Left renal pelvis (tissue), 4 donors: ENCODE measurements around the gene LDB2. TPM values are rescaled to one million over a fixed set of nuclear protein-coding genes. Genes with fewer than 3 reads are reported as not detected.

Experiments used
- DNase-seq, 4 donors: peaks; one replicate each; pipeline ENCODE4 v3.0.0-alpha.2; 2013; ENCODE audit warnings: low read depth in 4 of 4, low spot score in 3 of 4
- polyA plus RNA-seq, 4 donors: library from polyadenylated mRNA; unstranded; fragments of 120-200 nt; gene quantifications; one replicate each; pipeline ENCODE4 v1.2.1, GENCODE V29; 2013; ENCODE audit not compliant: insufficient read length in 4 of 4

LDB2 gene
- polyA plus RNA-seq, 4 donors: 83.1 to 249 (median 108) TPM

DNA sequence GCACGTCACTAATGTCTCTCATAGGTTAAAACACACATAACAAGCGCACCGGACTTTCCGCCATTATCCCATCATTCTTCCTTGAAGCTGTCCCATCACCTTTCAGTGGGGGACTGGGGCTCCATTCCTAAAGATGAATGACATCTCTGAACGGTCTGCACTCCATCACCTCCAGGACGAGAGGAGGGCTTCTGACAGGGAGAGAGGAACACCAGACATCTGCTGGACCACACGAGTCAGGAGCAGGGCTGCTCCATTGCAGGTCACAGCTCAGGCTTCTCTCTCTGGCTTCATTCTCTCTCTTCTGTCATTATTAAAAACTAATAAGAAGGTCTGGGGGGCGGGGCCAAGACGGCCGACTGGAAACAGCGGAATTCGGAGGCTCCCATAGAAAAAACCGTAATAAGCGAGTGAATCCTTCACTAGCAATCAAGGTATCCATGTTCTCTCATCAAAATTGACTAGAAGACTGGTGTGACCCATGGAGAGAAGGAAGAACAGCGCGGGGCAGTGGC lies 289.8 kb downstream of the LDB2 start:
- no peak for DNase-seq

DNA sequence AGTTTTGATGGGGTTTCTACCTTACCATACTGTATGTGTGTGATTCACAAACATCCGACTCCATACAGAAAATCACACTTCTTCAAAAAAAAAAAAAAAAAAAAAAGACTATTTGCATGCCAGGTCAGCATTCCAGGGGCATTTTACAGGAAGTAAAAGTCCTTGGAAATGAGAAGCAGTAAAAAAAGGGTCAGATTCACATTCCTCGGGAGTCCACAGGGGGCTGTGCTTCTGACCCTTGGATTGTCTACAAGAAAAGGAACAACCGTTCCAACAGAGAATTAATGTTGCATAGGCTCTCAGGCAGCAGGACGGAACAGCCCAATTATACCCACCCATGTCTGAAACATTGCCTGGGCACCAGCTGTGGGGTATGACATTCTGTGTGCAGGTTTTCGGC lies 290.3 kb downstream of the LDB2 start:
- no peak for DNase-seq

DNA sequence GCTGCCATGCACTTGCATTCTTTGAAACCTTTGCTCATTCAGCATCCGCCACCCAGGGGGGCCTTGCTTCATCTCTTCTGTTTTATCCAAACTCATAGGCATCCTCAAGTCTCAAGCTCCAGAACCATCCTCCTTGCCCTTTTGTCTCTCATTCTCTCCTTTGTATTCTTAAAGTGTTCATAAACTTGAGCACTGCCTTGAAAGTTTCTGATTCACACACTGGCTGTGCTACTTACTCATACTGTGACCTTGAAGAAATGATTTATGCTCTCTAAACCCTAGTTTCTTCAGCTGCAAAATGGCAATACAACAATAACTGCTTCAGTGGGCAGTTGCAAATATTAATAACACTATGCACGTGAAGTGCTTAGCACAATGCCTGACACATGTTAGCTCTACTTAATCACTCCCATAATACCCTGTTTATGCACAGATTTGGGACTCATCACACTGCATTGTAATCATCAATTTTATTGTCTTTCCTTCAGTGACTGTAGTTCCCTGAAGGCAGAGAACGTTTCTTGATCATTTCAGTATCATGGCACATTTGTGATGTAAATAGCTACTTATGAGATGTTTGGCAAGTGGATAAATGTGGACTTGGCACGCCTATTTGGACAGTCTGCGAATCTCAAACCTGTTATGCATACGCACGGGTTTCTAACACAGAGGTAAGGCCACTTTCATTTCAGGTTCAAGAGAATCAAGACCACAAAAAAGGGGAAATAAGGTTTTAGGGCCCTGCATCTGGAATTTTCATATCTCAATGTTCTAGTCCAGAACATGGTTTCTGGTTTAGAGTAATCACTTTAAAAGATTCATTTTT lies 291.0 kb downstream of the LDB2 start:
- DNase-seq: no peak

DNA sequence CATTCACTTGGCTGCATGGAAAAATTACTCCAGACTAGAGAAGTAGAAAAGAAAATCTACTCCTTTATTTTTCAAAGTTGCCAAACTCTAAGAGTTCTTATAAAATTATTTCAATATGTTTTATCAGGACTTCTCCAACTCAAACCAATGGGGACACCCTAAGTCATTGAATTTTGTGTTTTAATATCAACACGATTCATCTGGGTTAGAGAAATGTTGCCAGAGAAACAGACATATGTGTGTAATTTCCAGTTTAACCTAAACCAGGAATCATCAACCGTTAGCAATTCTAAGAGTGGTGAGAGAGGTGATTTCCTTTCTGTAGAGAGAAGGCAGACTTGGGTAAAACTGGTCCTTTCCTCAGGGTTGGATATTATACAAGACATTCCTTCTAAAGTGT lies 291.8 kb downstream of the LDB2 start:
- DNase-seq: no peak

DNA sequence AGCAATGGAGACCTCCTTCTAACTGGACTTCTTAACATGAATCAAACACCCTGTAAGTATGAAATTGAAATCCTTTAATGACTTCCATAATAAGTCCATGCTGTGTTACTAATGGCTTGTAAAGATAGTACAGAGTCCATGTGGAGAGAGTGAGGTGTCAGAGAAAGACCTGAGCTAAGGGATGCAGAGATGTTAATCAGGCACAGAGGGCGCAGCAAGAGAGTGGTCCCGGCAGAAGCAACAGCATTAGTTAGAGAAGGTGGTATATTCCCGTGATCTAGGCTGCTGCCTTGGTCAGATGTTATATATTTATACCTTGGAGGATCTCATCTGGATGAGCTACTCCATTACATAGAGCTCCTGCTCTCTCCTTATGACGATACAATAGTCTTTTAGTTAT lies 295.3 kb downstream of the LDB2 start:
- no peak for DNase-seq

DNA sequence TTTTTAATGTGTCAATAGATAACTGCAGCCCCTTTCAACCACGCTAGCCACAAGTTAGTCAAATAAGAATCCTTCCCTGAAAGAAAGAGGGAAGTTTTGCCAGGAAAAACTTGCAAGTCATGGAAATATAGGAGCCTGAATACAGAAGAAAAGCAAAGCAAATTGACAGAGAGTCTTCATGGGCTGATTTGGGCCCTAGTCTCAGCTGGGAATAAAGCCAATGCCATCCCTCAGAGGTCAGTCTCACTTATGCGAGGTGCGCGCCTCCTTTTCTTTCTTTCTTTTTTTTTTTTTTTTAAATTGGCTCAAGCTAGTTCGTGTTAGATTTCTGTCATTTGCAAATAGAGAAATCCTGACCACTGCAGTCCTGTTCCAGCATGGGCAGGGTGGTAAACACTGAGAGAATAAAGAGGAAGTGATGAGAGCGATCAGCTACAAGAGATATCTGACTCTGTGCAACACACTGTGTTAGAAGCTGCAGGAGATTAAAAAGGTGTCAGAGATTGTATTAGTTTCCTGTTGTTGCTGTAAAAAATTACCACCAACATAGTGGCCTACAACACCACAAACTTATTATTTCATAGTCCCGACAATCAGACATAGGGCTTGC lies 299.7 kb downstream of the LDB2 start:
- DNase-seq: no peak

DNA sequence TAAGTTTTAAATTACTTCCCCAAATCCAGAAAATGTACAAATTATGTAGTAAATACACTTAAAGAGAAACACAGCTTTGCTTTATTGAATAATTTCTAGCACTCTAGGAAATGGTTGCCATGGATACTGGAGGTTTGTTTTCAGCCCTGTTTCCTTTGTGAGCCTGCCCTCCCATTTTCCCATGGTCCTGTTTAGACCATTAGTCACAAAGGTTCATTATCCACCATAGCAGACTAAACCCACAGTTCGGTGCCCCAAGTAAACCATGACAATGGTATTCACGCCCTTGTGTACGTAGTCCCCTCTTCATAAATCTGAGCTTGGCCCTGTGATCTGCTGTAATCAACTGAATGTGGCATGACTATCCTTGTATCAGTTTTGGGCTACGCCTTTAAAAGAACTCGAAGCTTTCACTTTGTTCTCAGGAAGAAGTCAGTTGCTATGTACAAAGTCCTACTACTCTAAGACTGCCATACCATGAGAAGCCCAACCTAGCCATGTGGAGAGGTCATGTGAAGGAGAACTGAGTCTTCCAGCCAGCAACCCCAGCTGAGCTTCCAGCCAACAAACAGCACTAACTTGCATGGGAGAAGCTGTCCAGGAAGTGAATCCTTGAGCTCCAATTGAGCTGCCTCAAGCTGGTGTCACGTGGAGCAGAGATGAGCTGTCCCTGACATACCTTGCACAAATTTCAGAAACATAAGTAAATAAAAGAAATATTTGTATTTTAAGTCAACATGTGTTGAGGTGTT lies 300.4 kb downstream of the LDB2 start:
- DNase-seq: no peak

DNA sequence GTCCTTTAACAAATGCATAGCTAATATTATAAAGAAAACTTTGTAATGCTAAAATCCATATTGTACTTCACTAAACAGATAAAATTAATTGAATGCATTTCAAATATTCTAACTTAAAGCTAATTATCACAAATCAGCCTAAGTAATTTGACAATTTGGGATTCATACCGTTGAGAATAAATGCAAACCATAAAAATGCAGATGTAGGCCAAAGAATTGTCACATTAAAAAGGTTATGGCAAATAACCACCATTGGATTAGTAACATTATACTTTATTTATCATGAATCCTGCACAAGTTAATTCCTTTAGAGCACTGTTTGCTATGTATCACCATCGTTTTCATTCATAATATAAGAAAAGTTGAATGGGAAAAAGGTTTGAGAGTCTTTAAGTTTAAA lies 301.0 kb downstream of the LDB2 start:
- no peak for DNase-seq

DNA sequence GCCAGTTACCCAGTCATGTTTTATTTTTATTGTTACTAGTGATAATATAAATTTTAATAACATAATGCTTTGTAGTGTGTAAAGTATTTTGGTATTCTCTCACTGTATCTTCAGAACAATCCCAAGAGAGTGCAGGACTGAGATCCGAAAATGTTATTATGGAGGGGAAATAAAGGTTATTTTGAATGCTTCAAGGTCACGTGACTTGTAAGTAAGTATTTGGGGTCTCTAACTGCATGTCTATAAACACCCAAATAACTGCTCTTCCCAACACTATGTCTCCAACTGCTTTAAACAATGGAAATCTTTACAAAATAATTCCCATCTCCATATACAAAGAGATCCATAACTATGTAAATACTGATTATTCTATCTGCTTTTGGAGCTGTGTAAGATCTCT lies 302.2 kb downstream of the LDB2 start:
- DNase-seq: no peak

DNA sequence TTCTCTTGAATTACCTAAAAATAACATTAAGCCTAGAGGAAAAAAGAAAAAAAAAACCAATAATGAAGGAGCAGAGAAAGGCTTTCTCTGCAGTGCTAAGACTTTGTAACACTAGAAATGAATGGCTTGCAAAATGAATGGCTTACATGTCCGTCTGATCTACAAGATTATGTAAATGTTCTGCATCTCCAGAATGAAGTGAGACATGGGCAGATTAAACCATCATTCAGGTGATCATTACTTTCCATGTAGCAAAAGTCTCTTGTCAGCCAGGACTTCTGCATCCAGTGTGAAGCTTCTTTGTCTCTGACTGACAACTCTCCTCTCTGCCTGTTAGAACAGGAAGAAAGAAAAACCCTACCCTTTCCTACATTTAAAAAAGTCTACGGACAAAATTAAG lies 304.3 kb downstream of the LDB2 start:
- DNase-seq: no peak

DNA sequence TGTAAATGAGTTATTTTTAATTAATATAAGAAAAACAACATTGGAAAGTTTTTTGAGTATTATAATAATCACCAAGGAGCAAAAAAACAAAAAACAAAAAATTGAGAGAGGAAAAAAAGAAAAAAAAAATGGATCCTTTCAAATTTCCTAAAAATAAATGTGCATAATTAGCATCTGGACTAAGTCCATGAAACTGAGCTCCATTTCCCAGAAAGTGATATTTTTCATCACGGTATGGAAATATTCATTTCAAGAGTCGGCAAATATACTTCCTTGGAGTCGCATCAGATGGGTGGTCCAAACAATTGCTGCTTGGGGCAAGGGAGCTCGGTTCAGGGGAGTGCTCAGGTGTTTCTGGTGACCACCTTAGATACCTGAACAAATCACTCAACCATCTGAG lies 305.1 kb downstream of the LDB2 start:
- no peak for DNase-seq

DNA sequence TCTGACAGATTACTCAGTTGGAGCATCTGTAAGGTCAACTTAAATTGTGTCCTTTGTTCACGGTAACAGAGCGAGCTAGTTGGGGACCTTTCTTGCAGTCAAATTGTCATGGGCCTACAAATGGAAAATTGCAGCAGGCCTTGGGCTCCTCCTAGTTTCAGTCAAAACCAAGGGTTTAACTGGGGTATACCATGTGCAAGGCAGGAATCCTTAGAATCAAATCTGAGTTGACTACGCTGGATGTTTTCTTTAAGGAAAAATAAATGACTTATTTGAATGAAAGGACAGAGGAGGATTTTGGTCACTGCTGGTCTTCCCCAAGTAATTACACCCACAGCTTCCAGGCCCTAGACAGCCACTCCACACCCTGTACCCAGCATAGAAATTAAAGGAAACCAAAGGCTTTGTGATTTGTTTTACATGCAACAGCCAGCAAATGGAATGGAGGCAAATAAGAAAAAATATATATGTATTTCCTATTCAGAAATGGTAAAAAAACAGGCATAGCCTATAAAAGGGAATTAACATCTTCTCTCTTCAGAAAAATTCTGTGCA lies 307.1 kb downstream of the LDB2 start:
- no peak for DNase-seq

DNA sequence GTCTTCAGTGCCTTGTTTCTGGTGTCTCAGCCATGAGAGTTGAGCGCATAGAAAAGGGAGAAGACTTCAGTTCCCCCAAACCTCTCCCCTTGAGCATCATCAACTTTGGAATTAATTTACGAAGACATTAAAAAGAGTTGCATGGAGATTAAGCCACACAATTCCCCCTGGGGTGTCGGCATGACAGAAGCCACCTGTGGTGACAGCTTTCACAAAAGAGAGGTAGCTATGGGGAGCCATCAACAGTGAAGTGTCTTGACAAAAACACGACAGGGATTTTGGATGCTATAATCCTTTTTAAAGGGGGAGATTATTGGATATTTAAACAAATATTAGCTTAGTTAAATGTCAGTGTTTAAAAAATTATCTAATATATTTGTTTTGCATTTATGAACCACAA lies 307.6 kb downstream of the LDB2 start:
- DNase-seq: no peak

DNA sequence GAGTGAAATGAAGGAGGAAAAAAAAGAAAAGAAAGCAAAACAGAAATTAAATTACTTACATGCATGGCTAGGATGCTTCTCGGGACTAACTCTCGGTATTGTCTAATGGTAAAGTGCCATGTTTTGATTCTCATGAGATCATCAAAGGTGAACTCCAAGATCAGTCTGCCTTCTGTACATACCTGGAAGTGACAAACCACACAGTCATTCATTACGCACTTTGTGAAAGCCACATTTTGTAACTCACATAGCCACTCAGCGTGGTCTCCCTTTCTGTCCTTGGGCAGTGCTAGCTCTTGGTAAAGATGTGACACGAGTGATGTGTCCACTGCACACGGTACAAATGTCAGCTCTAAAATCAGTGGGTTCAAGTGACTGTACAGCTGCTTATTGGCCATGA lies 309.8 kb downstream of the LDB2 start:
- no peak for DNase-seq

DNA sequence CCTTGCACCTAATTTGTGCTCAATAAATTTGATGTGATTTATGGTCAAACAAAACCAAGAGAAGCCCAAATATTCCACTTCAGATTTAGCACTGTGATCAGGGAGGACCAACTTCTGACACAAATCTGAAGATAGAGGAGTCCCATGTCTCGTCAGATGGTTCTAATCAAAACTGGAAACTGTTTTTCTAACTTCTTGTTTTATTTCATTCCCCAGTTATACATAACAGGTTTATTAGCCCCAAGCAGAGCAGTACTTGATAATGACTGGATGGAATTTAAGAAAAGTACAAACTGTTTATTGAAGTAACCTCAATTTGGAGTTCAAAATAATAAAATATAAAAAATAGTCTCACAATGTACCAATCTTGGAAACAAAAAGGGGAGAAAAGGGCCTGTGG lies 310.3 kb downstream of the LDB2 start:
- no peak for DNase-seq

DNA sequence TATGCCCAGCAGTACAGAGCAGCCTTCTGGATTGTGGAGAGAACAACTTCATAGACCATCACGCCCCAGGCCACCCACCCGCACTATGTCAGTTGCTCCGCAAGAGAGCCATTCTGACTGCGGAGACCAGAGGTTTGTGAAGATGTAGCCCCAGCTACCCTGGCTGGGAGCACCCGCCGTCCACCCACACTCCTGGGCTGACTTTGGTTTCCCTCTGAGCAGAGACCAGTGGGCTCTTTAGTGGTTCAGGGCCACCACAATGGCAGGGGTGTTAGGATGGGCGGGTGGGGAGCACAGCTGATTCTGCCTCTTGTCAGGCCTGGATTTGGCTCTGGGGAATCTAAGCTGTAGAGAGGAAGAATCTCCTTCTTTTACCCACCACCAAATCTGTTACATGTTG lies 313.4 kb downstream of the LDB2 start:
- no peak for DNase-seq

DNA sequence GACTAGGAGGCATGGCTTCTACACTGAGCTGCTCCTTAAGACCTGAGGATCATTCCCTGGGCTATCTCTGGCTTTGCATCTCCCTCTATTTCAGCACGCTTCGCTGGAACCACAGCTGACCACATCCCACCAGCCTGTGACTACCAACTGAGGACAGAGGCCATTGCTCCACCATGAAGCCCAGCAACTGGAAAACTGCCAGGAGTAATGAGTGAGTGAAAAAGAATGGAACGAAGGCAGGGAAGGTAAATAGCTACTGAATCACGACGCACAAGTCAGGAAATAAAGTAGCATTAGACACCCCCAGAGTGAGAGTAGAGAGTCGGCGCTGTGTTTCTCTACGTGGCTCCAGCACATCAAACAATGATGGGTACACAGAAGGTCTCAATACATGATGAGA lies 314.7 kb downstream of the LDB2 start:
- DNase-seq: no peak

DNA sequence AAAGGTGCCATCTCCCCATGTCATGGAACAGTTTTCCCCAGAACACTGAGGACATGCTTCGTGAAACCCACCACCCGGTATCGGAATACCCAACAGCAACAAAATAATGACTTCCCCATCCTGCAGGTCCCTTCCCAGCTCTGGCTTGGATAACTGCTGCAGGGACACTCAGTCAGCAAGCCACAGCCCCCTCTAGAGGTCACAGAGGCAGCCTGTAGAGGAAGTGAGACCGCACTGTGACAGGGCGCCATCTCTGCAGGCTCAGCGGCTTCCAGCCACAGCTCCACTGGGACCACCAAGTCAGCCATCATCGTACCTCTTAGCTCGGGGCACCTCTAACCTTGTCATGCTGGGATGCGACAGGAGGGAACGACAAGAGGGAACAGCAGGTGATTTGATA lies 315.9 kb downstream of the LDB2 start:
- no peak for DNase-seq

DNA sequence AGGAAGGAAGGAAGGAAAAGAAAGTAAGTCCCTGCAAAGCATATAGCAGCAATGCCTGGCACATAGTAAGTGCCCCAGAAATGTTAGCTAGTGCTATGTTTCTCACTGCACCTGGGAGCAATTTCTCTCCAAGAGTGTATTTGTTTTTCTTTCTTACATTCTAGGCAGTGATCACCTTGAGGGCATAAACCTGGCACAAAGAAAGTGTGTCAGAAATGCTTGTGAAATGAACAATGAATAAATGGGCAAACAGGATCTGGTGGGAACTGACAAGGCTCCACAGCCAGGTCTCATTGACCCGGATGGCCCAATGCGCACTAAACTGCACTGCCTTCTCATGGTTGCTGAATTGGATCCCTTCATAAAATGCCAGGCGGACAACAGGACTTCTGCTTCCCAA lies 316.4 kb downstream of the LDB2 start:
- DNase-seq: no peak

DNA sequence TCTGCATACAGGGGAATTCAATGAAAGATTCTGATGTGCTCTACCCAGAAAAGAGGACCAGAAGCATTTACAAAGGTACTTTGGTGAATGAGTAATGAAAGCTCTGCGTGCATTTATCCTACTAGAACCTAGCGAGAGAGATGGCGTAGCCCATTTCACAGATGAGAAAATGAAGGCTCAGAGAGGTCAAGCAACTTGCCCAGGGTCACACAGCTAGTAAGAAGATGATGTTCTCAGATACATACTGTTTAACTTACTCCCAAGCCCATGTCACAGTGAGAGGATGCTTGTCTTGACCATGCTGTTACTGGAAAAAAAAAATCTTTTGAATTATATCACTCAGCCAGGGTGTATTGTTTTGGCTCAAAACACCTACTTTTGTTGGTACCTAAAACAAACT lies 317.3 kb downstream of the LDB2 start:
- DNase-seq: no peak

DNA sequence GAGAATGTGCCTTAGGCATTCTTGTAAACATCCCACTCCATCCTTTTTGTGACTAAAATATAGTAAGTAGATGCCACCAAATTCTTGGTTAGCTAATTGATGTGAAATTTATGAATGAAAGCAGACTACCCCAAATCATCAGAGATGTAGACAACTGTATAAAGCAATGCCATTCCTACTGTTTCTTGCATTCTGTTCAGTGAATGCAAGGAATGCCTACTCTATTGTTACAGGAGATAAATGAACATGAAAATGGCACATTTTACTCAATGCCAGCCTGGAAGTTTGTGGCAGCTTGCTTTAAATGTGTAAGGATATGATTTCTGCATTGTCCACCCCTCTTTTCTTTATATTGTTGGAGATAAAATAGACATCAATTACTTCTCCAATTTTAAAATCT lies 317.9 kb downstream of the LDB2 start:
- DNase-seq: no peak
